Measurements from ENCODE around the gene KIAA1671. TPM values are rescaled to one million over a fixed set of nuclear protein-coding genes. Genes with fewer than 3 reads are reported as not detected.

Gene KIAA1671
- total RNA-seq, 2 experiments from 2014 or later, result 25.4 to 27.0 TPM

DNA sequence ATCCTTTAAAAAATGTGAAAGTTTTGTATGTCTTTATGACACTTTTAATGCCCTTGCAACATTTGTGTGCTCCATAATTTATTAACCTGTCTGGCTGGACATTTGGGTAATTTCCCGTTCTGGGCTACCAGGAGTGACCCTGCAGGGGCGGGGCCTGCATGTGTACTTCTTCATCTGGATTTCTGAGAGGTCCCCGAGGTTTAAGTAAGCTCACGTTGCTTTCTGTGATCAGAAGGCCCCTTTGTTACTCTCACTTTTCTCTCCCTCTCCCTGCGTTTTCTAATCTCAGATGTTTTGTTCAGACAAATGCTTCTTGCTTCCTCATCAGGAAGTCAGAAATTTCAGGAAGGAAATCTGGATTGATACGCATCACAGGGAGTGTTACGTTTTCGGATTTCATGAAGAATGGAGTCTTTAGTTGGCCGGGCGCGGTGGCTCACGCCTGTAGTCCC lies 168.3 kb downstream of the KIAA1671 start:
- ChIA-PET CTCF (no interaction called here), POLR2A (no interaction called here)
- Mint-ChIP-seq H3K27ac (no peak overlapping the region), H3K4me3 (no peak overlapping the region), H3K27me3 (no peaks in the 10 kb centered on the region), H3K9me3 (peaks cover 3% of the 10 kb centered on the region), H3K4me1 (peaks cover 3% of the 10 kb centered on the region), H3K36me3 (ENCODE audit: low read depth) (peaks cover 23% of the 10 kb centered on the region)
- no peak for DNase-seq

GRCh38 chr22:25122136-25122764 lies 169.7 kb downstream of the KIAA1671 start:
- no peak for DNase-seq
- H3K4me1 Mint-ChIP-seq, result peaks cover 3% of the 10 kb centered on the region
- ChIA-PET POLR2A (no interaction called here), CTCF (interaction anchor here (1.1 to 1.6 kb wide), 2 partner anchors 11 to 42 kb away, joined by 3 to 6 read pairs; no protein-coding TSS in a partner anchor)
- no peak overlapping the region for H3K27ac Mint-ChIP-seq
- H3K27me3 Mint-ChIP-seq, result no peaks in the 10 kb centered on the region
- peaks cover 23% of the 10 kb centered on the region for H3K36me3 Mint-ChIP-seq (ENCODE audit: low read depth)
- peaks cover 3% of the 10 kb centered on the region for H3K9me3 Mint-ChIP-seq
- no peak overlapping the region for H3K4me3 Mint-ChIP-seq

- CTCF ChIA-PET, result interaction anchor here (1.6 kb wide), 1 partner anchor 13 kb away, joined by 6 read pairs; no protein-coding TSS in a partner anchor
- Mint-ChIP-seq H3K27me3 (no peaks in the 10 kb centered on the region), H3K27ac (no peak overlapping the region), H3K9me3 (peaks cover 3% of the 10 kb centered on the region), H3K36me3 (ENCODE audit: low read depth) (peaks cover 21% of the 10 kb centered on the region), H3K4me3 (no peak overlapping the region), H3K4me1 (peaks cover 3% of the 10 kb centered on the region)
- POLR2A ChIA-PET, result no interaction called here
- DNase-seq, result no peak
These were observed 171.2 kb downstream of the KIAA1671 start for GRCh38 chr22:25123677-25124076.

DNA sequence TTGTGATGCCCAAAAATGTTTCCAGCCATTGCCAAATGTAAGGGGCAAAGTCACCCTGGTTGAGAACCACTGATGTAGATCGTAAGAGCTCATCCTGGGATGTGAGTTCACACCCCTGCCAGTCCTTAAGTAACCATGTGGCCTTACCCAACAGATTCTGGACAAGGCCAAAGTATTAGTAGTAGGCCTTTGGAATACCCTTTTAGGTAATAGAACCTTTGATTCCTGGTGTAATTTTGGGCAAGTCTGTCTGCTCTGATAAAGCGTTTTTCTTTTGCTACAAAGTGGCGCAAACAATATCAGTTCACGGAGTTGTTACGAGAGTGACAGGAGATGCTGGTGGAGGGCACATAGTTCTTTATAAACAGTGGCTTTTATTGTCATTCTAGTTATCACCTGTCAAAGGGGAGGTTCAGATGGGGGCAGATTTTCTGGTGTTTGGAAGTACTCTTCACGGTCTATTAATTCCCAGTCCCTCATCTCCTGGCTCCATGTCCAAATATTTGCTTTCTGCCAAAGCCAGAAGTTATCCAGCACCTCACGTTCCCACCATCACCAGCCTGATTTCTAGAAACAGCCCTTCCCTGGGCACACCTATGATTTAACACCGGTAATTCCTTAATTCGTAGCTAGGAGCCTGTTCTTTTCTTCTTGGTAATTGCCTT lies 173.3 kb downstream of the KIAA1671 start:
- POLR2A ChIA-PET, result no interaction called here
- no peak overlapping the region for H3K27ac Mint-ChIP-seq
- H3K27me3 Mint-ChIP-seq, result no peaks in the 10 kb centered on the region
- peaks cover 3% of the 10 kb centered on the region for H3K9me3 Mint-ChIP-seq
- H3K4me3 Mint-ChIP-seq, result no peak overlapping the region
- CTCF ChIA-PET, result no interaction called here
- peaks cover 17% of the 10 kb centered on the region for H3K36me3 Mint-ChIP-seq (ENCODE audit: low read depth)
- DNase-seq, result no peak
- no peaks in the 10 kb centered on the region for H3K4me1 Mint-ChIP-seq

- Mint-ChIP-seq H3K27ac (no peak overlapping the region), H3K36me3 (ENCODE audit: low read depth) (peaks cover 16% of the 10 kb centered on the region), H3K4me1 (no peaks in the 10 kb centered on the region), H3K4me3 (no peak overlapping the region), H3K27me3 (no peaks in the 10 kb centered on the region), H3K9me3 (peaks cover 3% of the 10 kb centered on the region)
- CTCF ChIA-PET, result no interaction called here
- no peak for DNase-seq
- POLR2A ChIA-PET, result no interaction called here
These were observed 174.0 kb downstream of the KIAA1671 start for GRCh38 chr22:25126510-25126909.

- Mint-ChIP-seq H3K9me3 (peaks cover 3% of the 10 kb centered on the region), H3K27me3 (no peaks in the 10 kb centered on the region), H3K36me3 (ENCODE audit: low read depth) (peaks cover 12% of the 10 kb centered on the region), H3K27ac (no peak overlapping the region), H3K4me1 (peaks cover 3% of the 10 kb centered on the region), H3K4me3 (no peak overlapping the region)
- CTCF ChIA-PET, result no interaction called here
- POLR2A ChIA-PET, result no interaction called here
- no peak for DNase-seq
These were observed 174.8 kb downstream of the KIAA1671 start for GRCh38 chr22:25127318-25127717.

DNA sequence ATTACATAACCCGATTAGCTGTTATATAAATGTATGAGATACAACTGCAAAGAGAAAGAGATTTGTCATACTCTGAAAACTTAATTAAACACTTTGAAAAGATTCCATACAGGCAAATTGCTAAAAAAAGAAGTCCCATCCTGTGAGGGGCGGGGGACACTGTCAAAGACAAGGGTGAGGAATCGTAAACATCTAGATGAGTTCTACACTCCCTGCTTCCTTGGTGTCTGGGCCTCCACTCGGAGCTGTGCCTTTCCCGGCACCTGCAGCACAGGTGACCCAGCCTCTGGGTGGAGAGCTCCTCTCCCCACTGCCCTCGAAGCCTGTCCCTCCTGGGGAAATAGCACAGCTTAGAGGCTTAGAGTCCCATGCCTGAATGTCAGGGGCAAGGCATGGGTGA lies 177.9 kb downstream of the KIAA1671 start:
- no peak for DNase-seq
- H3K27me3 Mint-ChIP-seq, result no peaks in the 10 kb centered on the region
- ChIA-PET POLR2A (no interaction called here), CTCF (interaction anchor here (1.5 kb wide), 1 partner anchor 19 kb away, joined by 5 read pairs; no protein-coding TSS in a partner anchor)
- no peak overlapping the region for H3K4me3 Mint-ChIP-seq
- H3K4me1 Mint-ChIP-seq, result peaks cover 6% of the 10 kb centered on the region
- no peaks in the 10 kb centered on the region for H3K36me3 Mint-ChIP-seq (ENCODE audit: low read depth)
- no peaks in the 10 kb centered on the region for H3K9me3 Mint-ChIP-seq
- peak overlapping the region; percentile 62 for H3K27ac Mint-ChIP-seq

DNA sequence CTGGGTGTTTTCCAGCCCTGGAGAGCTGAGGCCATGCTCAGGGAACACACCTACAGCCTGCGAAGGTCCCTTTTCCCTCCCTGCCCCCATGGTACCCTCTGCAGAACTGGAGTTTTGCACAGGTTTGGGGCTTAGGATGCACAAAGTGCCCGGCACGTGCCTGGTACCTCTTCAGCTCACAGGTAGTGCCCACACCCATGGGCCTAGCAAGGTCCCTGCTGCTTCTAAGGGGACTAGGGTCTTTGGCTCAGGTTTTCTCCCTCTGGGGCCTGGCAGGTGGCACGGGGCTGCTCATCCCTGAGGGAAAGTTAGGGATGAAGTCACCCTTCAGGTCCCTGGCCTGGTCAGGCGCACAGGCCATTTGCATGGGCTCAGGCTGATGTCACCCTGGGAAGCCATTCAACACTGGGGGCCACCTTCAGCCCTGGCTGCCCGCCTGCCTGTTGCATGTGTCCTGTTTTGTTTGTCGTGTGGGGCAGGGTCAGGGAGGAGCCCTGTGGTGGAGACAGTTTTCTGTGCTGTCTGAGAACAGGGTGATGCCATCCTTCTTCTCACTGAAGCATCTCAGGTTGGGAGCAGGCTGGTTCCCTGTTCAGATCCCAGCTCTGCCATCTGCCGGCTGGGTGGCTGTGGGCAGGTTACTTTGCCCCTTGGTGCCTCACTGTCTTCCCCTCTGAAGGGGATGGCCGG lies 178.8 kb downstream of the KIAA1671 start:
- Mint-ChIP-seq H3K36me3 (ENCODE audit: low read depth) (peaks cover 3% of the 10 kb centered on the region), H3K27me3 (no peaks in the 10 kb centered on the region), H3K9me3 (no peaks in the 10 kb centered on the region), H3K4me3 (no peak overlapping the region), H3K27ac (no peak overlapping the region), H3K4me1 (peaks cover 6% of the 10 kb centered on the region)
- ChIA-PET CTCF (no interaction called here), POLR2A (no interaction called here)
- DNase-seq, result no peak

GRCh38 chr22:25134028-25134427 lies 181.5 kb downstream of the KIAA1671 start:
- H3K27ac Mint-ChIP-seq, result no peak overlapping the region
- ChIA-PET CTCF (no interaction called here), POLR2A (no interaction called here)
- H3K4me1 Mint-ChIP-seq, result peaks cover 6% of the 10 kb centered on the region
- H3K4me3 Mint-ChIP-seq, result no peak overlapping the region
- H3K36me3 Mint-ChIP-seq (ENCODE audit: low read depth), result peaks cover 27% of the 10 kb centered on the region
- no peak for DNase-seq
- peaks cover 5% of the 10 kb centered on the region for H3K9me3 Mint-ChIP-seq
- no peaks in the 10 kb centered on the region for H3K27me3 Mint-ChIP-seq

DNA sequence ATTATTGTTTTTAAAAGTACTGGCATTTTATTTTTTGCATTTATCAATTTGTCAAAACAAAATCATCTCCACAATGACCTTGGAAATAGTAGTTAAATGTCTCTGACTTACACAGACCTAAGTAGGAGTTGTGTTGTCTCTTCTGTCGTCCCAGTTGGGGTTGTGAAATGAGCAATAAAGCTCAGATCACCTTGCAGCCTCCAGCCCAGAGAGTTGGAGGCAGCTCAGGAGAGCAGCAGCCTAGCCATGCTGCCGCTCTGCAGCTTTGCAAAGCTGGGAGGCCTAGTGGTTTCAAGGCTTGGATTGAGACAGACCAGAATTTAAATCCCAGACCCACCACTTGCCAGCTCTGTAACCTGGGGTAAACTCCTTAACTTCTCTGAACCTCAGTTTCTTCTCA lies 181.9 kb downstream of the KIAA1671 start:
- Mint-ChIP-seq H3K36me3 (ENCODE audit: low read depth) (peaks cover 27% of the 10 kb centered on the region), H3K27ac (no peak overlapping the region), H3K27me3 (no peaks in the 10 kb centered on the region), H3K4me1 (peaks cover 6% of the 10 kb centered on the region), H3K4me3 (no peak overlapping the region), H3K9me3 (peaks cover 5% of the 10 kb centered on the region)
- ChIA-PET CTCF (no interaction called here), POLR2A (no interaction called here)
- no peak for DNase-seq

- Mint-ChIP-seq H3K36me3 (ENCODE audit: low read depth) (peaks cover 29% of the 10 kb centered on the region), H3K27me3 (no peaks in the 10 kb centered on the region), H3K4me3 (no peak overlapping the region), H3K27ac (no peak overlapping the region), H3K9me3 (peaks cover 5% of the 10 kb centered on the region), H3K4me1 (peaks cover 4% of the 10 kb centered on the region)
- POLR2A ChIA-PET, result no interaction called here
- DNase-seq, result no peak
- CTCF ChIA-PET, result no interaction called here
These were observed 184.5 kb downstream of the KIAA1671 start for GRCh38 chr22:25136953-25137576.

DNA sequence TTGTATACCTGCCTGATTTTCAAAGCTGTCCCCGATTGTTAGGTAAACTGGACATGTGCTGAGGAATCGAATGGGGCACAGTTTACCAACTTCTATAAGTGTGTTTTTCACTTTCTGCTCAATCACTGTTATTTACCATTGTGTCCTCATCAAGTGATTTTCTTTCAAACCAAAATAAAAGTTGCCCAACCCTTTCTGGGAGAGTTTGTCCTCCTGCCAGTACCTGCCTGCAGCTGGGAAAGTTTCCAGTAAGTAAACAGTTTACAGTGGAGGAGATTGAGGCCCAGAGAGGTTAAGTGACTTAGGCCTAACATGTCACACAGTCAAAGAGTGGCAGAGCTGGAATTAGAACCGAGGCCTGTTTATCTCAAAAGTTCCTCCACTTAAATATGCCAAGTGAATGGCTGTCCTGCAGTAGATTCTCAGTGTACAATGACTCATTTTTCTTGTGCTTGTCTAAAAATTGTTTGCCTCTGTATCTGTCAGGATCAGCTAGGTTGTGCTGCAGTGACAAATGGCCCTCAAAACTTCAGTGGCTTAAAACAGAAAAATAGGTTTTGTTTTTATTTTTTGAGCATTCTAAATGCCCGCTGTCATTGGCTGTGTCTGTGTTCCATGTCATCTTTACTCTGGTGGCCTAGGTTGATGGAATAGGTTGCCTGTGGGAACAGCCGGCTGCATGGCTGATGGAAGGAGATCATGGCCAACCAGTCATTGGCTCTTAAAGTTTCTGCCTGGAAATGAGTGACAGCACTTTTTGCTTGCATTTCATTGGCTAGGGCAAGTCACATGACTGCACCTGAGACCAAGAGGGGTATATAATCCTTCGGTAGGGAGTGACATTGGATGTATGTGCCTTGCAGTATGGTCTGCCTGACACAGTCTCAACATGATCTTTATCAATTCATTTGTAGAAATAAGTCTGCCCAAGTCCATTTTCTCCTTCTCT lies 185.3 kb downstream of the KIAA1671 start:
- POLR2A ChIA-PET, result no interaction called here
- H3K4me3 Mint-ChIP-seq, result no peak overlapping the region
- H3K27me3 Mint-ChIP-seq, result no peaks in the 10 kb centered on the region
- DNase-seq, result no peak
- peaks cover 5% of the 10 kb centered on the region for H3K9me3 Mint-ChIP-seq
- H3K27ac Mint-ChIP-seq, result no peak overlapping the region
- peaks cover 3% of the 10 kb centered on the region for H3K4me1 Mint-ChIP-seq
- CTCF ChIA-PET, result no interaction called here
- H3K36me3 Mint-ChIP-seq (ENCODE audit: low read depth), result peaks cover 29% of the 10 kb centered on the region

All from activated CD4-positive, alpha-beta T cell treated with anti-CD3 and anti-CD28 coated beads, Interleukin-2, amount 10 ng/mL, durations not matched to agents 7 days and 5 days (primary cell).